ENCODE measurements around the gene DOC2B. TPM values are rescaled to one million over a fixed set of nuclear protein-coding genes. Genes with fewer than 3 reads are reported as not detected.

DOC2B gene
- total and polyA plus RNA-seq, 2 of the 13 experiments (the other 11 are each of a cell fraction or from before 2014, with no cell fraction given): 0.09 to 0.22 TPM

DNA sequence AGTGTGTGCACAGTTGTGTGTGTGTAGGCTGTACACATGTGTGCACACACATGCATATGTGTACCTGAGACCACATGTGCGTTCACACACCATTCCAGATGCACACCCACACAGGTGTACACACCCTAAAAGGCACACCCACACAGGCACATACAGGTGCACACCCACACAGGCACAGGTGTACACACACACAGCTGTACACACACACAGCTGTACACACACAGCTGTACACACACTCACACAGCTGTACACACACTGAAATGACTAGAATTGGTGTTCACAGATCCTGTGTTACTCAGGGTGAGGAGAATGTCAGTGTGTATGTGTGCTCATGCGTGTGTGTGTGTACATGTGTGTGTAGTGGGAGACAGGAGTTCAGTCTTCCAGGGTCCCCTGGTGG is 15.9 kb upstream of the DOC2B start:
- DNase-seq (ENCODE audit: low spot score): no peak
- Histone ChIP-seq H2AFZ (ENCODE audit: low read length) (no peak overlapping the region), H3K4me3 (replicated peaks in 1 of 3; ENCODE audit: insufficient read depth in 1 of 3, low read depth in 2 of 3, low read length in 3 of 3) (no peak overlapping the region), H3K36me3 (replicated peaks in 1 of 2; ENCODE audit: control insufficient read depth in 1 of 2, insufficient read depth in 2 of 2, low read length in 2 of 2) (no peaks in the 10 kb centered on the region), H3K27me3 (ENCODE audit: control insufficient read depth in 1 of 2, insufficient read depth in 2 of 2, low read length in 2 of 2) (peaks cover 2 to 25% of the 10 kb centered on the region in 2 experiments; a peak in 3 of 5 replicates), H3K4me2 (ENCODE audit: low read depth, low read length) (no peak overlapping the region), H3K4me1 (ENCODE audit: insufficient read depth, low read length) (peaks cover 34% of the 10 kb centered on the region), H3K9me3 (ENCODE audit: low read length) (no peaks in the 10 kb centered on the region), H4K20me1 (ENCODE audit: insufficient read depth, low read length) (no peaks in the 10 kb centered on the region), H3K9ac (ENCODE audit: insufficient read depth, low read depth, low read length) (no peak overlapping the region), H3K79me2 (ENCODE audit: insufficient read depth, low read length) (no peaks in the 10 kb centered on the region), H3K27ac (ENCODE audit: extremely low read length, insufficient read depth, low read length) (no peak overlapping the region)
- POLR2A ChIA-PET: no interaction called here
- BruUV-seq (replicated peaks): no TSS peak
- TF ChIP-seq, protein P1, sequence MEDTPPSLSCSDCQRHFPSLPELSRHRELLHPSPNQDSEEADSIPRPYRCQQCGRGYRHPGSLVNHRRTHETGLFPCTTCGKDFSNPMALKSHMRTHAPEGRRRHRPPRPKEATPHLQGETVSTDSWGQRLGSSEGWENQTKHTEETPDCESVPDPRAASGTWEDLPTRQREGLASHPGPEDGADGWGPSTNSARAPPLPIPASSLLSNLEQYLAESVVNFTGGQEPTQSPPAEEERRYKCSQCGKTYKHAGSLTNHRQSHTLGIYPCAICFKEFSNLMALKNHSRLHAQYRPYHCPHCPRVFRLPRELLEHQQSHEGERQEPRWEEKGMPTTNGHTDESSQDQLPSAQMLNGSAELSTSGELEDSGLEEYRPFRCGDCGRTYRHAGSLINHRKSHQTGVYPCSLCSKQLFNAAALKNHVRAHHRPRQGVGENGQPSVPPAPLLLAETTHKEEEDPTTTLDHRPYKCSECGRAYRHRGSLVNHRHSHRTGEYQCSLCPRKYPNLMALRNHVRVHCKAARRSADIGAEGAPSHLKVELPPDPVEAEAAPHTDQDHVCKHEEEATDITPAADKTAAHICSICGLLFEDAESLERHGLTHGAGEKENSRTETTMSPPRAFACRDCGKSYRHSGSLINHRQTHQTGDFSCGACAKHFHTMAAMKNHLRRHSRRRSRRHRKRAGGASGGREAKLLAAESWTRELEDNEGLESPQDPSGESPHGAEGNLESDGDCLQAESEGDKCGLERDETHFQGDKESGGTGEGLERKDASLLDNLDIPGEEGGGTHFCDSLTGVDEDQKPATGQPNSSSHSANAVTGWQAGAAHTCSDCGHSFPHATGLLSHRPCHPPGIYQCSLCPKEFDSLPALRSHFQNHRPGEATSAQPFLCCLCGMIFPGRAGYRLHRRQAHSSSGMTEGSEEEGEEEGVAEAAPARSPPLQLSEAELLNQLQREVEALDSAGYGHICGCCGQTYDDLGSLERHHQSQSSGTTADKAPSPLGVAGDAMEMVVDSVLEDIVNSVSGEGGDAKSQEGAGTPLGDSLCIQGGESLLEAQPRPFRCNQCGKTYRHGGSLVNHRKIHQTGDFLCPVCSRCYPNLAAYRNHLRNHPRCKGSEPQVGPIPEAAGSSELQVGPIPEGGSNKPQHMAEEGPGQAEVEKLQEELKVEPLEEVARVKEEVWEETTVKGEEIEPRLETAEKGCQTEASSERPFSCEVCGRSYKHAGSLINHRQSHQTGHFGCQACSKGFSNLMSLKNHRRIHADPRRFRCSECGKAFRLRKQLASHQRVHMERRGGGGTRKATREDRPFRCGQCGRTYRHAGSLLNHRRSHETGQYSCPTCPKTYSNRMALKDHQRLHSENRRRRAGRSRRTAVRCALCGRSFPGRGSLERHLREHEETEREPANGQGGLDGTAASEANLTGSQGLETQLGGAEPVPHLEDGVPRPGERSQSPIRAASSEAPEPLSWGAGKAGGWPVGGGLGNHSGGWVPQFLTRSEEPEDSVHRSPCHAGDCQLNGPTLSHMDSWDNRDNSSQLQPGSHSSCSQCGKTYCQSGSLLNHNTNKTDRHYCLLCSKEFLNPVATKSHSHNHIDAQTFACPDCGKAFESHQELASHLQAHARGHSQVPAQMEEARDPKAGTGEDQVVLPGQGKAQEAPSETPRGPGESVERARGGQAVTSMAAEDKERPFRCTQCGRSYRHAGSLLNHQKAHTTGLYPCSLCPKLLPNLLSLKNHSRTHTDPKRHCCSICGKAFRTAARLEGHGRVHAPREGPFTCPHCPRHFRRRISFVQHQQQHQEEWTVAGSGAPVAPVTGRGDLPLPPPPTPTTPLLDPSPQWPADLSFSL (CRISPR knock-in tag; IDR thresholded peaks at IDR 0.05): peak; percentile 68; the same call in 1 of the 2 replicates
- TF ChIP-seq CHD4 (IDR thresholded peaks at IDR 0.05; ENCODE audit: borderline replicate concordance, low read length) (no peak), NR2F2 (IDR thresholded peaks at IDR 0.05; ENCODE audit: borderline replicate concordance, low read depth) (no peak), ARID2 (CRISPR knock-in tag; IDR thresholded peaks at IDR 0.05; ENCODE audit: borderline replicate concordance) (no peak), KLF6 (CRISPR knock-in tag; IDR thresholded peaks at IDR 0.05) (no peak), ZFP90 (CRISPR knock-in tag; IDR thresholded peaks at IDR 0.05; ENCODE audit: borderline replicate concordance) (no peak), ZNF577 (CRISPR knock-in tag; IDR thresholded peaks at IDR 0.05; ENCODE audit: borderline replicate concordance, low read depth) (no peak)
- TF ChIP-seq, protein P2, sequence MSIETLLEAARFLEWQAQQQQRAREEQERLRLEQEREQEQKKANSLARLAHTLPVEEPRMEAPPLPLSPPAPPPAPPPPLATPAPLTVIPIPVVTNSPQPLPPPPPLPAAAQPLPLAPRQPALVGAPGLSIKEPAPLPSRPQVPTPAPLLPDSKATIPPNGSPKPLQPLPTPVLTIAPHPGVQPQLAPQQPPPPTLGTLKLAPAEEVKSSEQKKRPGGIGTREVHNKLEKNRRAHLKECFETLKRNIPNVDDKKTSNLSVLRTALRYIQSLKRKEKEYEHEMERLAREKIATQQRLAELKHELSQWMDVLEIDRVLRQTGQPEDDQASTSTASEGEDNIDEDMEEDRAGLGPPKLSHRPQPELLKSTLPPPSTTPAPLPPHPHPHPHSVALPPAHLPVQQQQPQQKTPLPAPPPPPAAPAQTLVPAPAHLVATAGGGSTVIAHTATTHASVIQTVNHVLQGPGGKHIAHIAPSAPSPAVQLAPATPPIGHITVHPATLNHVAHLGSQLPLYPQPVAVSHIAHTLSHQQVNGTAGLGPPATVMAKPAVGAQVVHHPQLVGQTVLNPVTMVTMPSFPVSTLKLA (IDR thresholded peaks at IDR 0.05): peak; percentile 46
- TF ChIP-seq, protein P3, sequence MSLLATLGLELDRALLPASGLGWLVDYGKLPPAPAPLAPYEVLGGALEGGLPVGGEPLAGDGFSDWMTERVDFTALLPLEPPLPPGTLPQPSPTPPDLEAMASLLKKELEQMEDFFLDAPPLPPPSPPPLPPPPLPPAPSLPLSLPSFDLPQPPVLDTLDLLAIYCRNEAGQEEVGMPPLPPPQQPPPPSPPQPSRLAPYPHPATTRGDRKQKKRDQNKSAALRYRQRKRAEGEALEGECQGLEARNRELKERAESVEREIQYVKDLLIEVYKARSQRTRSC (CRISPR knock-in tag; IDR thresholded peaks at IDR 0.05; ENCODE audit: low read depth): no peak
- no peak for ATAC-seq
- intact Hi-C loops (cut with micrococcal nuclease; ENCODE audit: unreplicated experiment): no loop called here
- WGBS (ENCODE audit: low lambda C conversion rate): no CpG with 5 or more reads among the region's 2 CpGs
- FAIRE-seq: no peak
- CTCF ChIA-PET (ENCODE audit: low intra/inter-chr PET ratio, low total read pairs): no interaction called here
- in situ Hi-C loops (cut with HindIII; ENCODE audit: extremely low pct_ligation_motif_present, low pct_unique_long_range_greater_than_20kb): no loop called here

All from HepG2 (cell line).